A549 (cell line): ENCODE results near the gene MLXIPL. TPM values are rescaled to one million over a fixed set of nuclear protein-coding genes. Genes with fewer than 3 reads are reported as not detected.
A peak's percentile ranks its signal among the peaks of the same experiment; 100 is the strongest.

Experiments used
- ATAC-seq, 2 experiments: fragments of 200-7000 bp in 1 of 2; fragments of >200 bp in 1 of 2; cut with Nextera tagmentation in 1 of 2; cut with Tn5 transposase in 1 of 2; 3 replicates each; pipeline versions ENCODE4 v1.8.0 to v1.9.1; 2018 to 2020; ENCODE audit warnings: mild to moderate bottlenecking in 1 of 2, moderate library complexity in 1 of 2
- CTCF ChIA-PET: fragments of 300-600 bp; sonication (Branson Sonifier 250); formaldehyde crosslinking; extraction: SDS; loops from one replicate; lab custom pipeline; 2021; ENCODE audit warnings: antibody characterized with exemption, inconsistent platforms; lab: Yijun Ruan, JAX
- POLR2A ChIA-PET: fragments of 350-600 bp; formaldehyde crosslinking; extraction: SDS; loops from one replicate; lab custom pipeline; 2021; ENCODE audit warnings: antibody characterized with exemption, inconsistent platforms; lab: Yijun Ruan, JAX
- DNase-seq, 2 experiments: peaks; one replicate each; pipeline versions ENCODE4 v3.0.0 to v3.0.0-alpha.2; 2011 to 2016; ENCODE audit warnings: low read depth in 1 of 2, low spot score in 1 of 2
- FAIRE-seq: peaks from 2 replicates; lab custom pipeline; 2011; peaks lifted over from hg19 to GRCh38; lab: Jason Lieb, UNC
- H3K27ac ChIP-seq, 2 experiments: fragments of >200 bp; sonication (Bioruptor Twin); formaldehyde crosslinking; 3 replicates each; pipeline ENCODE4 v1.5.1; 2016 to 2017
- H3K4me1 ChIP-seq: fragments of >200 bp; sonication (Bioruptor Twin); formaldehyde crosslinking; 3 replicates; pipeline ENCODE4 v1.6.1; 2016
- H3K4me2 ChIP-seq: fragments of >200 bp; sonication (Bioruptor Twin); formaldehyde crosslinking; 3 replicates; pipeline ENCODE4 v1.6.1; 2016
- H3K4me3 ChIP-seq: fragments of >200 bp; sonication (Bioruptor Twin); formaldehyde crosslinking; 3 replicates; pipeline ENCODE4 v1.5.1; 2016
- H3K9me3 ChIP-seq: fragments of >200 bp; sonication (Bioruptor Twin); formaldehyde crosslinking; 3 replicates; pipeline ENCODE4 v1.6.1; 2016
- BHLHE40 ChIP-seq: IDR thresholded peaks from 2 replicates; pipeline ENCODE4 v1.6.1; 2012; ENCODE audit warnings: low read depth, low read length, inconsistent platforms
- E2F6 ChIP-seq: IDR thresholded peaks from 2 replicates; pipeline ENCODE4 v1.6.1; 2012; ENCODE audit warnings: low read depth, borderline replicate concordance
- EP300 ChIP-seq, 2 experiments: fragments of >200 bp; sonication (Bioruptor Twin); formaldehyde crosslinking; IDR thresholded peaks; 2 replicates in 1 of 2; 3 replicates in 1 of 2; pipeline ENCODE4 v1.6.1; 2016 to 2017
- FOXS1 ChIP-seq: fragments of 250-450 bp; sonication (Bioruptor Pico); IDR thresholded peaks from 2 replicates; pipeline ENCODE4 v1.5.0; 2020; ENCODE audit warnings: mild to moderate bottlenecking, moderate library complexity
- GATA3 ChIP-seq: IDR thresholded peaks from 2 replicates; pipeline ENCODE4 v1.6.1; 2012; ENCODE audit warnings: borderline replicate concordance
- HEYL ChIP-seq: fragments of 250-450 bp; sonication (Bioruptor Pico); IDR thresholded peaks from 2 replicates; pipeline ENCODE4 v1.8.0; 2021; ENCODE audit warnings: mild to moderate bottlenecking, moderate library complexity
- HOXB13 ChIP-seq: fragments of 250-450 bp; sonication (Bioruptor Pico); IDR thresholded peaks from 2 replicates; pipeline ENCODE4 v1.5.0; 2020; ENCODE audit warnings: low read depth, mild to moderate bottlenecking, moderate library complexity
- HOXB5 ChIP-seq: fragments of 250-450 bp; sonication (Bioruptor Pico); IDR thresholded peaks from 2 replicates; pipeline ENCODE4 v1.5.0; 2020; ENCODE audit warnings: mild to moderate bottlenecking, moderate library complexity
- JUN ChIP-seq, 2 experiments: fragments of >200 bp; sonication (Bioruptor Twin); formaldehyde crosslinking; IDR thresholded peaks; 2 replicates in 1 of 2; 3 replicates in 1 of 2; pipeline ENCODE4 v1.6.1; 2016 to 2017
- JUNB ChIP-seq: fragments of >200 bp; sonication (Bioruptor Twin); formaldehyde crosslinking; IDR thresholded peaks from 2 replicates; pipeline ENCODE4 v1.6.1; 2016
- MAFK ChIP-seq: fragments of 450-650 bp; IDR thresholded peaks from 2 replicates; pipeline ENCODE4 v1.6.1; 2014; ENCODE audit not compliant: partially characterized antibody
- MAZ ChIP-seq: fragments of 150-350 bp; IDR thresholded peaks from 2 replicates; pipeline ENCODE4 v1.6.1; 2014; ENCODE audit warnings: antibody characterized with exemption, low read depth, low read length, borderline replicate concordance
- MYC ChIP-seq: IDR thresholded peaks from 2 replicates; pipeline ENCODE4 v1.6.1; 2012; ENCODE audit warnings: mild to moderate bottlenecking, inconsistent platforms, low read length, improper control_type of control experiment, borderline replicate concordance
- RARB ChIP-seq: fragments of 250-450 bp; sonication (Bioruptor Pico); IDR thresholded peaks from 2 replicates; pipeline ENCODE4 v1.8.0; 2021; ENCODE audit warnings: mild to moderate bottlenecking, moderate library complexity
- REST ChIP-seq: fragments of 200-600 bp; sonication (generic); IDR thresholded peaks from 2 replicates; pipeline ENCODE4 v1.6.1; 2016; ENCODE audit warnings: antibody characterized with exemption, mild to moderate bottlenecking, moderate library complexity
- RFX5 ChIP-seq: fragments of 450-650 bp; IDR thresholded peaks from 2 replicates; pipeline ENCODE4 v1.7.1; 2014; ENCODE audit warnings: antibody characterized with exemption, mild to moderate bottlenecking, moderate library complexity
- RNF2 ChIP-seq: fragments of 200-600 bp; sonication (generic); IDR thresholded peaks from 2 replicates; pipeline ENCODE4 v1.6.1; 2016; ENCODE audit warnings: low read depth, mild to moderate bottlenecking, antibody characterized with exemption, moderate library complexity, borderline replicate concordance
- SREBF2 ChIP-seq: fragments of 450-650 bp; IDR thresholded peaks from 2 replicates; pipeline ENCODE4 v1.6.1; 2014; ENCODE audit warnings: mild to moderate bottlenecking, moderate library complexity
- ZFP36 ChIP-seq: fragments of 450-650 bp; IDR thresholded peaks from 2 replicates; pipeline ENCODE4 v1.6.1; 2014; ENCODE audit warnings: borderline replicate concordance; ENCODE audit not compliant: partially characterized antibody
- ZSCAN20 ChIP-seq: fragments of 250-450 bp; sonication (Bioruptor Pico); IDR thresholded peaks from 2 replicates; pipeline ENCODE4 v1.8.0; 2022; ENCODE audit warnings: mild to moderate bottlenecking, moderate library complexity
- WGBS: methylation state at CpG from one replicate; pipeline ENCODE4 v1.1.6; 2017; ENCODE audit errors: missing lambda C conversion rate; 5-methylcytosine and 5-hydroxymethylcytosine counted together
- polyA plus RNA-seq, 4 experiments: library from polyadenylated mRNA; depleted of rRNA in 3 of 4; stranded (reverse); fragments of >200 nt; fragmentation: RNase III in 1 of 4; extraction: RNeasy Plus Mini Kit Qiagen cat#74134 plus additional on column Dnase treatment in 1 of 4; gene quantifications; 2 replicates in 3 of 4; 3 replicates in 1 of 4; pipeline ENCODE4 v1.2.3, GENCODE V29; 2011 to 2017
- TF ChIP-seq, protein P1 (sequence below): fragments of 450-650 bp; IDR thresholded peaks from 2 replicates; pipeline ENCODE4 v1.6.1; 2014; ENCODE audit warnings: antibody characterized with exemption

Gene MLXIPL
- polyA plus RNA-seq, 2 of the 4 experiments (the other 2 are of a cell fraction), result 1.4 to 3.3 TPM

DNA sequence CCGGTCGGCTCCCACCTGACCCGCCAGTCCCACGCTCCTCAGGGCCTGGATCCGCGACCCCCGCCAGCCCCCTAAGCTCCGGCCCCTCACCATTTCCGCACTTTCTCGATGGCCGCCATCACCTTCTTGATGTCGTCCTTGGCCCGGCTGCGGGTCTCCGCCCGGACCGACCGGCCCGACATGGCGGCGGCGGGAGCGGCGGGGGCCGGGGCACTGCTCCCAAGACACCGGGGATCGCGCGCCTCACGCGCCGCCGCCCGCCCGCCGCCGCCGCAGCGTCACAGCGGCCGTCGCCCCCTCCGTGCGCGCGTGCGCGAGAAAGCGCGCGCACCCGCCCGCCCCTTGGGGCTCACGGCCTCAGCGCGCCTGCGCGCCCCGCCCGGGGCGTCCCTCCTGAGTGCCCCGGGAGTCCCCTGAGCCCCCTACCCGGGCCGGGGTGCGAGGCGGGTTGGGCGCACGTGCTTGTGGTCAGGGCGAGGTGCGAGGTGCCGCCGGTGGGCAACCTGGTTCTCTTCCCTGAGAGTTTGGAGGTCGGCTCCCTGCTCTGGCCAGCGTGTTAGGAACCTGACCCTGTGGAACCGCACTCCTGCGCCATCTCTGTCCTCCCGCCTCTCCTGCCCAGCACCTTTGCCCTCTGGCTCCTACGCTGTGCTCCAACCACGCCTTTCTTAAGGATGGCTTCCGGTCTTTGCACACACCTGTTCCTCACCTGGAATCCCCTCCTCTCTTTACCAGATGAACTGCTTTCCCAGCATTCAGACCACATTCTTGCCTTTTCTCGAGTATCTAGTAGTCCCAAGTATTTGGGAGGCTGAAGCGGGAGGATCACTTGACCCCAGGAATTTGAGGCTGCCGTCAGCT is 66.7 kb downstream of the MLXIPL start, which contains the start of gene BCL7B (continued):
- TF ChIP-seq SREBF2, result no peak
- no peak for TF ChIP-seq JUNB
- TF ChIP-seq MYC, result no peak
- peak; percentile 95 for TF ChIP-seq HOXB5 (CRISPR knock-in tag)
- TF ChIP-seq GATA3, result no peak
- TF ChIP-seq, protein P1, sequence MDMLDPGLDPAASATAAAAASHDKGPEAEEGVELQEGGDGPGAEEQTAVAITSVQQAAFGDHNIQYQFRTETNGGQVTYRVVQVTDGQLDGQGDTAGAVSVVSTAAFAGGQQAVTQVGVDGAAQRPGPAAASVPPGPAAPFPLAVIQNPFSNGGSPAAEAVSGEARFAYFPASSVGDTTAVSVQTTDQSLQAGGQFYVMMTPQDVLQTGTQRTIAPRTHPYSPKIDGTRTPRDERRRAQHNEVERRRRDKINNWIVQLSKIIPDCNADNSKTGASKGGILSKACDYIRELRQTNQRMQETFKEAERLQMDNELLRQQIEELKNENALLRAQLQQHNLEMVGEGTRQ, result no peak
- peak; percentile 93; the same call in 1 of the 2 replicates for TF ChIP-seq HOXB13
- peak; percentile 98 for TF ChIP-seq E2F6
- TF ChIP-seq RARB (CRISPR knock-in tag), result peak; percentile 47; the same call in 1 of the 2 replicates
- no peak for TF ChIP-seq BHLHE40
- no peak for TF ChIP-seq REST
- TF ChIP-seq ZFP36, result no peak
- no peak for TF ChIP-seq MAFK
- no peak for TF ChIP-seq EP300 (IDR thresholded peaks at IDR 0.05)

DNA sequence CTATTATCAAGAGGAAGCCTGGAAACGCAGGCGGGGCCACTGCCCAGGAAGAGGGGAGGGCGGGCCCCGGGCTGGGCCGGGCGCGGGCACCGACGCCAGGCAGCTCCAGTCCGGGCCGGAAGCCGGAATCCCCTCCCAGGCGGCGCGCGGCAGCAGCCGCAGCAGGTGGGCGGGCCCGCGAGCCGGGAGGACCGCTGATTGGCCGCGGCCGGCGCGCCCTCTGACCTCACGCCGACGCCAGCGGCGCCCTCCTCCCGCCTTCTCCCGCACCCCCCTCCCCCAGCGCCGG is 67.3 kb downstream of the MLXIPL start:
- FAIRE-seq, result no peak
- POLR2A ChIA-PET, result interaction anchor here (0.7 to 2.5 kb wide), 7 partner anchors 9 to 150 kb away, joined by 4 to 16 read pairs (median 5); partner anchors contain the start of genes BAZ1B, MLXIPL and TBL2
- ATAC-seq, result peak; percentile 89 to 94
- TF ChIP-seq RARB (CRISPR knock-in tag) (no peak), ZSCAN20 (no peak), JUNB (no peak), RNF2 (no peak), MAZ (0 out of 2 replicates have a peak, but pooled peaks have one; percentile 30), BHLHE40 (no peak), HEYL (no peak), HOXB13 (no peak), FOXS1 (CRISPR knock-in tag) (no peak), RFX5 (no peak), E2F6 (0 out of 2 replicates have a peak, but pooled peaks have one; percentile 18), GATA3 (no peak), MYC (0 out of 2 replicates have a peak, but pooled peaks have one; percentile 48), JUN (IDR thresholded peaks at IDR 0.05) (no peak)
- no CpG with 5 or more reads among the region's 36 CpGs for WGBS
- CTCF ChIA-PET, result interaction anchor here (1.4 to 1.7 kb wide), 2 partner anchors 169 to 177 kb away, joined by 4 to 5 read pairs; no protein-coding TSS in a partner anchor
- H3K4me2 ChIP-seq, result peak overlapping the region; percentile 95
- no peaks in the 10 kb centered on the region for H3K9me3 ChIP-seq
- H3K4me3 ChIP-seq, result peak overlapping the region; percentile 90
- H3K27ac ChIP-seq, result peak overlapping the region; percentile 99
- H3K4me1 ChIP-seq, result peaks cover 25% of the 10 kb centered on the region
- peak; percentile 92 to 93 for DNase-seq
